ENCODE measurements around the gene P2RX1.

P2RX1 gene

GRCh38 chr17:3851461-3852100 lies 64.7 kb downstream of the P2RX1 start:
- Histone ChIP-seq H3K4me3 (ENCODE audit: low read depth, low read length) (no peak overlapping the region), H3K9ac (ENCODE audit: low read depth, low read length) (no peak overlapping the region), H3K36me3 (ENCODE audit: control insufficient read depth, insufficient read depth, low read length) (no peaks in the 10 kb centered on the region), H3K9me3 (ENCODE audit: control insufficient read depth, insufficient read depth, low read length) (no peaks in the 10 kb centered on the region), H3K4me1 (ENCODE audit: control insufficient read depth, insufficient read depth, low read length) (peaks cover 2% of the 10 kb centered on the region; the same call in 1 of the 2 replicates), H3K27me3 (ENCODE audit: control insufficient read depth, insufficient read depth, low read length) (no peaks in the 10 kb centered on the region), H3K27ac (ENCODE audit: low read depth, low read length) (no peak overlapping the region)

GRCh38 chr17:3848229-3848835 lies 67.9 kb downstream of the P2RX1 start:
- Histone ChIP-seq H3K27ac (ENCODE audit: low read depth, low read length) (no peak overlapping the region), H3K4me3 (ENCODE audit: low read depth, low read length) (no peak overlapping the region), H3K9me3 (ENCODE audit: control insufficient read depth, insufficient read depth, low read length) (no peaks in the 10 kb centered on the region), H3K36me3 (ENCODE audit: control insufficient read depth, insufficient read depth, low read length) (peaks cover 5% of the 10 kb centered on the region), H3K4me1 (ENCODE audit: control insufficient read depth, insufficient read depth, low read length) (peaks cover 8% of the 10 kb centered on the region; the same call in 1 of the 2 replicates), H3K27me3 (ENCODE audit: control insufficient read depth, insufficient read depth, low read length) (no peaks in the 10 kb centered on the region), H3K9ac (ENCODE audit: low read depth, low read length) (no peak overlapping the region)

GRCh38 chr17:3847165-3847670 lies 69.0 kb downstream of the P2RX1 start:
- H3K27ac ChIP-seq (ENCODE audit: low read depth, low read length) = no peak overlapping the region
- no peak overlapping the region for H3K9ac ChIP-seq (ENCODE audit: low read depth, low read length)
- no peaks in the 10 kb centered on the region for H3K9me3 ChIP-seq (ENCODE audit: control insufficient read depth, insufficient read depth, low read length)
- peaks cover 8% of the 10 kb centered on the region; the same call in 1 of the 2 replicates for H3K4me1 ChIP-seq (ENCODE audit: control insufficient read depth, insufficient read depth, low read length)
- H3K27me3 ChIP-seq (ENCODE audit: control insufficient read depth, insufficient read depth, low read length) = no peaks in the 10 kb centered on the region
- H3K4me3 ChIP-seq (ENCODE audit: low read depth, low read length) = no peak overlapping the region
- peaks cover 16% of the 10 kb centered on the region for H3K36me3 ChIP-seq (ENCODE audit: control insufficient read depth, insufficient read depth, low read length)
